Jurkat, Clone E6-1 (cell line): ENCODE measurements around the gene HIGD2A.

ENCODE experiments used
- DNase-seq: peaks from one replicate; pipeline ENCODE4 v3.0.0-alpha.2; 2011; ENCODE audit warnings: low read depth, low spot score
- H3K4me3 ChIP-seq: 2 replicates; pipeline ENCODE4 v1.5.1; 2011; ENCODE audit warnings: mild to moderate bottlenecking, low read length, control low read depth, moderate library complexity

The HIGD2A gene

DNA sequence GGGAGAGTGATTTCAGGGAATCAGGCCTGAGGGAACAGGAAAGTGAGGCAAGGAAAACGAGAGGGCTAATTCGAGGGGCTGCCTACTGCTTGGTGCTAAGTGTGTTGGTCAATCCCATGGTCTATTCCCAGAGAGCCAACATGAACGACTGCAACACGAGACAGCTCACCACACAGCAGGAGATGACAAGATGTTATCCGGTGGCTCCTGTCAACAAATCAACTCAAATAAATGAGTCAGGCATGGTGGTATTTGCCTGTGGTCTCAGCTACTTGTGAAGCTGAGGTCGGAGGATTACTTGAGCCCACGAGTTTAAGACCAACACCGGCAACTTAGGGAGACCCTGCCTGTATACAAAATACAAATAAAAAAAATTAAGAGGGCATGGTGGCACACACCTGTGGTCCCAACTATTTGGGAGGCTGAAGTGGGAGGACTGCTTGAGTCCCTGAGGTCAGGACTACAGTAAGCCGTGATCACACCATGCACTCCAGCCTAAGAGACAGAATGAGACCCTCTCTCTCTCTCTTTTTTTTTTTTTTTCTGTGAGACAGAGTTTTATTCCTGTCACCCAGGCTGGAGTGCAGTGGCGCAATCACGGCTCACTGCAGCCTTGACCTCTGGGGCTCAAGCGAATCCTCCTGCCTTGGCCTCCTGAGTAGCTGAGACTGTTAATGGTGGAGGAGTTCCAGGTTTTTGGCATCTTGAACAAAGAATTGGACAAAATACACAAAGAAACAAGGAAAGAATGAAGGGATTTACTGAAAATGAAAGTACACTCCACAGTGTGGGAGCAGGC, 50.6 kb downstream of the HIGD2A start:
- DNase-seq: no peak
- H3K4me3 ChIP-seq: no peak overlapping the region
